GM21576 (cell line): ENCODE results near the gene PAQR3.
"Not testable (repeated sequence)": the region's sequence is repeated elsewhere in the genome, so short reads cannot be mapped to it uniquely, and the experiment has no call there.

Source experiments
- ATAC-seq: cut with Tn5 transposase; IDR thresholded peaks from one replicate; pipeline ENCODE4 v1.9.1; 2021; ENCODE audit warnings: mild to moderate bottlenecking, moderate library complexity; ENCODE audit not compliant: unreplicated experiment

Gene PAQR3

GRCh38 chr4:78930016-78930629, 9.1 kb downstream of the PAQR3 start:
- no peak for ATAC-seq

- ATAC-seq = no peak
Measured at GRCh38 chr4:78928835-78929234, 10.4 kb downstream of the PAQR3 start.

- ATAC-seq = no peak
Measured at GRCh38 chr4:78926826-78927225, 12.4 kb downstream of the PAQR3 start.

GRCh38 chr4:78923464-78924312, 15.6 kb downstream of the PAQR3 start:
- peak; percentile 60 for ATAC-seq

GRCh38 chr4:78922207-78922606, 17.0 kb downstream of the PAQR3 start:
- no peak for ATAC-seq

DNA sequence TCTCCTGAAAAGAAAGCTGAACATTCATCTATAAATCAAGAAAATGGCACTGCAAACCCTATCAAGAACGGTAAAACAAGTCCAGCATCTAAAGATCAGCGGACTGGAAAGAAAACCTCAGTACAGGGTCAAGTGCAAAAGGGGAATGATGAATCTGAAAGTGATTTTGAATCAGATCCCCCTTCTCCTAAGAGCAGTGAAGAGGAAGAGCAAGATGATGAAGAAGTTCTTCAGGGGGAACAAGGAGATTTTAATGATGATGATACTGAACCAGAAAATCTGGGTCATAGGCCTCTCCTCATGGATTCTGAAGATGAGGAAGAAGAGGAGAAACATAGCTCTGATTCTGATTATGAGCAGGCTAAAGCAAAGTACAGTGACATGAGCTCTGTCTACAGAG, 28.6 kb downstream of the PAQR3 start:
- ATAC-seq = no peak

DNA sequence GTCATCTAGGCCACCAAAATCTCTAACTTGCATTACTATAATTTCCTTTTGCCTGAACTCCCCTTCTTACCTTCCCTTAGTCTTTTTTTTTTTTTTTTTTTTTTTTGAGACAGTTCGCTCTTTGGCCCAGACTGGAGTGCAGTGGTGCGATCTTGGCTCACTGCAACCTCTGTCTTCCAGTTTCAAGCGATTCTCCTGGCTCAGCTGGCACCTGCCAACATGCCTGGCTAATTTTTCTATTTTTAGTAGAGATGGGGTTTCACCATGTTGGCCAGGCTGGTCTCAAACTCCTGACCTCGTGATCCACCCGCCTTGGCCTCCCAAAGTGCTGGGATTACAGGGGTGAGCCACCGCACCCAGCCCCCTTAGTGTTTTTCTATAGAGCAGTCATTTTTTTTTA, 30.3 kb downstream of the PAQR3 start:
- ATAC-seq = not testable (repeated sequence)

DNA sequence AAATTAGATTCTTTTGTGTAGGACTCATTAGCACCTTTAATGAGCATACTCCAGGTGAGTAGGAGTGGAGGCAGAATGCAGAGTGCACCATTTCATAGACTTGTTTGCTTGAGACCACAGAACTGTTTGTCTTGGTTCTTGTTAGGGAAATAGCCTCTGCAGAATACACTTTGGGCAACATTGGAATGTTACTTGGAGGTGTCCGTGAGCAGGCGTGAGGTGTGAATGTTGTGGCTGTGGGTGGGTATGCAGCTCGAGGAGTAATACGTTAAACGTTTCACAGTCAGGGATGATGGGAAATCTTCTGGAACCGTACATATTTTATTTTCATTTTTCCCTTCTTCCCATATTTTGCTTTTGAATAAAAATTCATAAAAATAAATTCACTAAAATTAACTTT, 31.6 kb downstream of the PAQR3 start:
- no peak for ATAC-seq

DNA sequence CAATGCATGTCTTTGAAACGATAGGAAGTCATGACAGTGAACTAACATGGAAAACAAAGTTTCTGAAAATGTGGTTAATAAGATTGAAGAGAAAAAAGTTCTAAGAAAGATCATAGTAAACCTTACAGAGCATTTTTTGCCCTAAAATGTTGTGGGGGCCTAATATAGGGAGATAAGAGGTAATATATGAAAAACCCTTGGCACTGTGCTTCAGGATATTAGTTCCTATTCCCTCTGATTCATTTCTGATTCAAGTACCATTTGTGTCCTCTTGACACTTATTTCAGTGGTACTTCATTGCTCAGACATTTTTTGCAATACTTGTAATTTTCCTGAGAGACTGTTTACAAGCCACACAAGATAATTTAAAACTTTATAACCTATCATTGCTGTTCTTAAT, 35.1 kb downstream of the PAQR3 start:
- ATAC-seq = no peak

DNA sequence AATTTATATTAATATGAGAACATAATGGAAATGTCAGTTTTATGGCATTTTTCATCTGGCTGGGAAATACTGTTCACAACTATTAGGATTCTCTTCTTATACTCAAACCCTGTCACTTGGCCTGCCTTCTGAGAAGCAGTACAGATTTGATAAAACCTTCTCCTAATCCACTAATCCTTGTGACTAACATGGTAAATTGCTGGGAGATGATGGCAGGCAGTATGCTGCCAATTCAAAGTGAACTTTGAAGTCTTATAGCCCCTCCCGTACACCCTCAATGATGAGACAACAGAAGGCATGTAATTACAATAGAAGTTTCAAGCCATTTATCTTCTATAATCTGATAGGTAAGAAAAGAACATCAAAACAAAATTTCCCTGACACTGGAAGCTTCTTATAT, 36.9 kb downstream of the PAQR3 start:
- ATAC-seq = no peak

DNA sequence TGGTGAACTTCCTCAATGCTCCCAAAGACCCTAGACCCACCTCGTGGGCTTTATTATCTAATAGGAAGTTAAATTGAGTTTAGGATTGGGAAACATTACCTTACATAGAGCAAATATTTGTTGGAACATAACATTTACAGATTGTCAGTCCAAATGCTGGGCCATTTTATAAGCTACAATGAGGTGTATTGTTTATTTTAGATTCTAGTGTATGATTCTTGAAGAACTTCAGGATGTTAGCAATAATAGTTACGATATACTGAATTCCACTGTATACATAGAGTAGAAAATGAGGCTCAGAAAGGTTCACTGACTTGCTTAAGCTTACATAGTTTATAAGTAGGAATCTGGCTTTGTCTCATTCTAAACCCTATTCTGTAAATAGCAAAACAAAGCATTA, 37.4 kb downstream of the PAQR3 start:
- ATAC-seq = no peak

GRCh38 chr4:78899302-78899701, 39.9 kb downstream of the PAQR3 start:
- ATAC-seq = no peak

- no peak for ATAC-seq
Measured at GRCh38 chr4:78889955-78890354, 49.3 kb downstream of the PAQR3 start.

- no peak for ATAC-seq
Measured at GRCh38 chr4:78885598-78885997, 53.6 kb downstream of the PAQR3 start.

- ATAC-seq = no peak
Measured at GRCh38 chr4:78880874-78881492, 58.3 kb downstream of the PAQR3 start.

GRCh38 chr4:78878031-78878430, 61.2 kb downstream of the PAQR3 start:
- no peak for ATAC-seq

DNA sequence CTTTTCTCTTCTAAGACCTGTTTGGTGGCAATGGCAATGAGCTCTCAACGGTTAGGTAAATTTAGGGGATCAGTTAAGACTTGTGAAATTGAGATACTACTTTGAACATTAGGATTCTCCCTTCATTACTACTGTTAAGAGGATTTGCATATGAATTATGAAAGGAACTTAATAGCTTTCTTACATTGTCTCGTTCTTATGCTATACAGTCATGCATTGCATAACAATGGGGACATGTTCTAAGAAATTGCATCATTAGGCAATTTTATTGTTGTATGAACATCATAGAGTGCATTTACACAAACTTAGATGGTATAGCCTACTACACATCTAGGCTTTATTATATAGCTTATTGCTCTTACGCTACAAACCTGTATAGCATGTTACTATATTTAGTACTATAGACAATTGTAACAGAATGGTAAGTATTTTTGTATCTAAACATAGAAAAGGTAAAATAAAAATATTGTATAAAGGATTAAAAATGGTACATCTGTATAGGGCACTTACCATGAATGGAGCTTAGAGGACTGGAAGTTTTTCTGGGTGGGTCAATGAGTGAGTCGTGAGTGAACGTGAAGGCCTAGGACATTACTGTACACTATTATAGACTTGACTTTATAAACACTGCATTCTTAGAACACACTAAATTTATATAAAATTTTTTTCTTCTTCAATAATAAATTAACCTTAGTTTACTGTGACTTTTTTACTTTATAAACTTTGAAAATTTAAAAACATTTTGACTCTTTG, 62.5 kb downstream of the PAQR3 start:
- ATAC-seq = no peak

DNA sequence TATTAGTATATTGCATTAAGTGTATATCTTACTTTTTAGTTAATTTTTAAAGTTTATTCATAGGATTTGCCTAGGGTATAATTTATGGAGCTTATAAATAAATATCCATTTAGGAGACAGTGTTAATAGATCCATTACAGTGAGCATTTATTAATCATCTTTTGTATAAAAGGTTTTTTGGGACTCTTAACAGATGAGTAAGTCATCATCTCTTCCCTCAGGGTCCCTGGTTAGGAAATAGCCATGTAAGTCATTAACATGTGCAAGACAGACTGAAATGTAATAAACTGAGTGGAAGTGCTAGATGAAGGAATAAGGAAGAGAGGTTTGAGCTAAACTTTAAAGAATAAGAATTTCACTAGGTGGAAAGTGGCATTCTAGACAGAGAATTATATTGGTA, 69.2 kb downstream of the PAQR3 start:
- no peak for ATAC-seq

DNA sequence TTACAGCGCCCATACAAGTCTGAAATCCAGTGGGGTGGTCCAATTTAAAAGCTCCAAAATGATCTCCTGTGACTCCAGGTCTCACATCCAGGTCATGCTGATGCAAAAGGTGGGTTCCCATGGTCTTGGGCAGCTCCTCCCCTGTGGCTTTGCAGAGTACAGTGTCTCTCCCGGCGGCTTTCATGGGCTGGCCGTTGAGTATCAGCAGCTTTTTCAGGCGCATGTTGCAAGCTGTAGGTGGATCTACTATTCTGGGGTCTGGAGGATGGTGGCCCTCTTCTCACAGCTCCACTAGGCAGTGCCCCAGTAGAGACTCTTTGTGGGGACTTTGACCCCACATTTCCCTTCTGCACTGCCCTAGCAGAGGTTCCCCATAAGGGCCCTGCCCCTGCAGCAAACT, 70.5 kb downstream of the PAQR3 start:
- ATAC-seq = not testable (repeated sequence)

- ATAC-seq = no peak
Measured at GRCh38 chr4:78865451-78865850, 73.8 kb downstream of the PAQR3 start.

- peak; percentile 74 for ATAC-seq
Measured at GRCh38 chr4:78864405-78865024, 74.7 kb downstream of the PAQR3 start.
